Stimulated activated CD4-positive, alpha-beta T cell treated with anti-CD3 and anti-CD28 coated beads, Interleukin-1b, Interleukin-23, amount 100 ng/mL, for 24 hours (primary cell): Measurements from ENCODE around the gene COTL1.
A peak's percentile ranks its signal among the peaks of the same experiment; 100 is the strongest.

Experiments used
- DNase-seq, 4 experiments: peaks; one replicate each; pipeline ENCODE4 v3.0.0-alpha.2; 2020; ENCODE audit warnings: low read depth in 4 of 4, low spot score in 1 of 4

Gene COTL1

GRCh38 chr16:84617791-84618580 lies at the start of gene COTL1:
Gene COTL1 (minus strand): TSS chr16:84618078. CDS start chr16:84617914, 164 bp downstream.
- peak; percentile 91 to 99 (median 94) for DNase-seq

GRCh38 chr16:84665843-84666242 lies 48.0 kb upstream of the COTL1 start:
- no peak for DNase-seq

- DNase-seq = no peak
These were observed 47.5 kb upstream of the COTL1 start for GRCh38 chr16:84665359-84665758.

GRCh38 chr16:84663433-84664101 lies 45.7 kb upstream of the COTL1 start:
- DNase-seq = no peak

GRCh38 chr16:84662471-84662870 lies 44.6 kb upstream of the COTL1 start:
- no peak for DNase-seq

GRCh38 chr16:84661418-84662060 lies 43.7 kb upstream of the COTL1 start:
- DNase-seq = no peak

GRCh38 chr16:84660973-84661372 lies 43.1 kb upstream of the COTL1 start:
- DNase-seq = no peak

GRCh38 chr16:84659656-84660300 lies 41.9 kb upstream of the COTL1 start:
- no peak for DNase-seq

- no peak for DNase-seq
These were observed 40.8 kb upstream of the COTL1 start for GRCh38 chr16:84658690-84659089.

GRCh38 chr16:84657229-84657837 lies 39.5 kb upstream of the COTL1 start:
- DNase-seq = no peak

GRCh38 chr16:84656649-84657048 lies 38.8 kb upstream of the COTL1 start:
- no peak for DNase-seq

GRCh38 chr16:84654998-84655397 lies 37.1 kb upstream of the COTL1 start:
- no peak for DNase-seq

GRCh38 chr16:84654238-84654637 lies 36.4 kb upstream of the COTL1 start:
- DNase-seq = no peak

GRCh38 chr16:84652566-84652965 lies 34.7 kb upstream of the COTL1 start:
- no peak for DNase-seq

- no peak for DNase-seq
These were observed 32.4 kb upstream of the COTL1 start for GRCh38 chr16:84650062-84650991.

- no peak for DNase-seq
These were observed 31.6 kb upstream of the COTL1 start for GRCh38 chr16:84649511-84649861.

GRCh38 chr16:84648595-84649510 lies 31.0 kb upstream of the COTL1 start:
- DNase-seq = peak in 1 of 4 experiments; percentile 21

GRCh38 chr16:84647828-84648594 lies 30.1 kb upstream of the COTL1 start, which contains the start of gene KLHL36:
Gene KLHL36 (plus strand): TSS chr16:84648511. CDS start chr16:84650868, 2,357 bp downstream.
- peak; percentile 46 to 52 (median 48) for DNase-seq
